SU-DHL-6 (cell line): ENCODE measurements around the gene TGIF2LX.
"Not testable (repeated sequence)": the region's sequence is repeated elsewhere in the genome, so short reads cannot be mapped to it uniquely, and the experiment has no call there.

Experiments used
- CTCF ChIP-seq: fragments of 200-600 bp; sonication (generic); IDR thresholded peaks from one replicate; pipeline ENCODE4 v1.5.1; 2017; ENCODE audit warnings: antibody characterized with exemption, mild to moderate bottlenecking, low read length, moderate library complexity; ENCODE audit not compliant: insufficient read depth, poor library complexity, severe bottlenecking
- EZH2phosphoT487 ChIP-seq: fragments of 200-600 bp; sonication (generic), shearing (Covaris generic); conservative IDR thresholded peaks from 2 replicates; pipeline ENCODE4 v1.6.1; 2018; ENCODE audit warnings: mild to moderate bottlenecking, antibody characterized with exemption, low read length, moderate library complexity, mixed read lengths

- TF ChIP-seq CTCF, EZH2phosphoT487: not testable (repeated sequence)
Observed at GRCh38 chrX:89921665-89922064, at the start of gene TGIF2LX.
